SK-N-SH (cell line): ENCODE data around the gene EFCAB14. TPM values are rescaled to one million over a fixed set of nuclear protein-coding genes. Genes with fewer than 3 reads are reported as not detected.

Source experiments
- CTCF ChIA-PET: fragments of 300-600, 350-600 bp; formaldehyde crosslinking; extraction: SDS; loops from one replicate; lab custom pipeline; 2021; lab: Yijun Ruan, JAX
- POLR2A ChIA-PET: fragments of 350-600 bp; sonication (Branson Sonifier 250); formaldehyde crosslinking; extraction: SDS; loops from one replicate; lab custom pipeline; 2020; ENCODE audit warnings: antibody characterized with exemption, inconsistent platforms; lab: Yijun Ruan, JAX
- DNase-seq: peaks from one replicate; pipeline ENCODE4 v3.0.0; 2012
- H2AFZ ChIP-seq: fragments of 200-600 bp; sonication (generic); 2 replicates; pipeline ENCODE4 v1.8.1; 2016; ENCODE audit warnings: antibody characterized with exemption, mild to moderate bottlenecking, low read depth
- H3F3A ChIP-seq: fragments of 200-600 bp; sonication (generic); replicated peaks from 2 replicates; pipeline ENCODE3; 2016; ENCODE audit warnings: antibody characterized with exemption, mild to moderate bottlenecking; ENCODE audit not compliant: insufficient read depth
- H3K27ac ChIP-seq, 2 experiments: fragments of 200-500 bp in 1 of 2; fragments of 200-600 bp in 1 of 2; sonication (Bioruptor generic) in 1 of 2; sonication (generic), shearing (Covaris generic) in 1 of 2; 2 replicates each; pipeline versions ENCODE4 v1.5.1 to v1.6.1; 2014 to 2016; ENCODE audit warnings: low read depth in 2 of 2, inconsistent platforms in 1 of 2, low read length in 1 of 2, mild to moderate bottlenecking in 1 of 2, mixed read lengths in 1 of 2
- H3K27me3 ChIP-seq: fragments of 200-600 bp; sonication (generic), shearing (Covaris generic); 2 replicates; pipeline ENCODE4 v1.6.1; 2016; ENCODE audit warnings: mixed run types; ENCODE audit not compliant: insufficient read depth
- H3K36me3 ChIP-seq, 2 experiments: fragments of 200-500 bp in 1 of 2; fragments of 200-600 bp in 1 of 2; sonication (Bioruptor generic) in 1 of 2; sonication (generic) in 1 of 2; replicated peaks in 1 of 2; 2 replicates each; pipeline versions ENCODE3 to v1.5.1; 2014 to 2016; ENCODE audit warnings: low read length in 1 of 2, mild to moderate bottlenecking in 1 of 2; ENCODE audit not compliant: insufficient read depth in 2 of 2, control insufficient read depth in 1 of 2
- H3K4me1 ChIP-seq, 2 experiments: fragments of 200-500 bp in 1 of 2; fragments of 200-600 bp in 1 of 2; sonication (Bioruptor generic) in 1 of 2; sonication (generic), shearing (Covaris generic) in 1 of 2; 2 replicates each; pipeline versions ENCODE4 v1.5.1 to v1.6.1; 2014 to 2016; ENCODE audit warnings: low read depth in 1 of 2, low read length in 1 of 2, mixed run types in 1 of 2; ENCODE audit not compliant: insufficient read depth in 2 of 2, control insufficient read depth in 1 of 2
- H3K4me2 ChIP-seq: fragments of 200-600 bp; sonication (generic), shearing (Covaris generic); 2 replicates; pipeline ENCODE4 v1.6.1; 2017; ENCODE audit warnings: mixed run types
- H3K4me3 ChIP-seq, 2 experiments: fragments of 200-500 bp in 1 of 2; fragments of 200-600 bp in 1 of 2; sonication (Bioruptor generic) in 1 of 2; sonication (generic), shearing (Covaris generic) in 1 of 2; 2 replicates each; pipeline versions ENCODE4 v1.5.1 to v1.8.1; 2014 to 2016; ENCODE audit warnings: low read depth in 2 of 2, inconsistent platforms in 1 of 2, low read length in 1 of 2, mild to moderate bottlenecking in 1 of 2, mixed read lengths in 1 of 2, moderate library complexity in 1 of 2
- H3K79me2 ChIP-seq: fragments of 200-600 bp; sonication (generic); 2 replicates; pipeline ENCODE4 v1.8.1; 2017; ENCODE audit warnings: mild to moderate bottlenecking; ENCODE audit not compliant: insufficient read depth
- H3K9ac ChIP-seq: fragments of 200-600 bp; sonication (generic); 2 replicates; pipeline ENCODE4 v1.6.1; 2017; ENCODE audit warnings: mixed run types
- H3K9me2 ChIP-seq: fragments of 200-600 bp; sonication (generic); 2 replicates; pipeline ENCODE4 v1.6.1; 2017; ENCODE audit warnings: mixed run types
- H3K9me3 ChIP-seq: fragments of 200-600 bp; sonication (generic); 2 replicates; pipeline ENCODE4 v1.6.1; 2017; ENCODE audit warnings: mixed run types, mild to moderate bottlenecking, moderate library complexity
- H4K20me1 ChIP-seq: fragments of 200-600 bp; sonication (generic); 2 replicates; pipeline ENCODE4 v1.6.1; 2017; ENCODE audit warnings: mild to moderate bottlenecking, mixed run types; ENCODE audit not compliant: insufficient read depth
- CHD2 ChIP-seq: fragments of 150-350 bp; IDR thresholded peaks from 2 replicates; pipeline ENCODE4 v1.6.1; 2018; ENCODE audit warnings: low read length; ENCODE audit not compliant: partially characterized antibody
- ELF1 ChIP-seq: IDR thresholded peaks from 2 replicates; pipeline ENCODE4 v1.4.0; 2012
- FOSL2 ChIP-seq: IDR thresholded peaks from 2 replicates; pipeline ENCODE4 v1.4.0; 2012; ENCODE audit warnings: low read depth, mild to moderate bottlenecking, moderate library complexity, borderline replicate concordance
- FOXJ3 ChIP-seq: sonication (generic); formaldehyde crosslinking; IDR thresholded peaks from 2 replicates; pipeline ENCODE4 v1.5.1; 2020; ENCODE audit warnings: mild to moderate bottlenecking, missing genetic modification reagents
- JUND ChIP-seq: IDR thresholded peaks from 2 replicates; pipeline ENCODE4 v1.4.0; 2012
- NFIC ChIP-seq: IDR thresholded peaks from 2 replicates; pipeline ENCODE4 v1.4.0; 2012; ENCODE audit warnings: borderline replicate concordance
- POLR2AphosphoS5 ChIP-seq: IDR thresholded peaks from 2 replicates; pipeline ENCODE4 v1.6.1; 2012; ENCODE audit warnings: low read depth, low read length
- RAD21 ChIP-seq: IDR thresholded peaks from 2 replicates; pipeline ENCODE4 v1.6.1; 2012; ENCODE audit warnings: mild to moderate bottlenecking, low read length
- RCOR1 ChIP-seq: fragments of 150-350 bp; IDR thresholded peaks from 2 replicates; pipeline ENCODE4 v1.6.1; 2017; ENCODE audit warnings: antibody characterized with exemption, low read length
- RXRA ChIP-seq: IDR thresholded peaks from 2 replicates; pipeline ENCODE4 v1.4.0; 2012; ENCODE audit warnings: low read depth, mild to moderate bottlenecking, borderline replicate concordance
- SIN3A ChIP-seq: IDR thresholded peaks from 2 replicates; pipeline ENCODE4 v1.6.1; 2012; ENCODE audit warnings: low read depth, mild to moderate bottlenecking, low read length, moderate library complexity, borderline replicate concordance
- SMC3 ChIP-seq: IDR thresholded peaks from 2 replicates; pipeline ENCODE4 v1.6.1; 2012; ENCODE audit warnings: low read depth, low read length, improper control_type of control experiment
- TEAD4 ChIP-seq: IDR thresholded peaks from 2 replicates; pipeline ENCODE4 v1.4.0; 2012; ENCODE audit warnings: mild to moderate bottlenecking, borderline replicate concordance; ENCODE audit not compliant: insufficient read depth
- WGBS: methylation state at CpG from one replicate; pipeline ENCODE4 v1.1.6; 2017; ENCODE audit warnings: low lambda C conversion rate; 5-methylcytosine and 5-hydroxymethylcytosine counted together
- polyA plus RNA-seq, 3 experiments: library from polyadenylated mRNA; depleted of rRNA; stranded (reverse); fragments of >200 nt; gene quantifications; 2 replicates each; pipeline ENCODE4 v1.2.3, GENCODE V29; 2012
- TF ChIP-seq, protein P1 (sequence below): fragments of 200-600 bp; sonication (generic); IDR thresholded peaks from 2 replicates; pipeline ENCODE4 v1.6.1; 2017; ENCODE audit warnings: antibody characterized with exemption, mild to moderate bottlenecking, moderate library complexity
- TF ChIP-seq, protein P2 (sequence below): IDR thresholded peaks from 2 replicates; pipeline ENCODE4; 2012
- TF ChIP-seq, protein P3 (sequence below): IDR thresholded peaks from 2 replicates; pipeline ENCODE4 v1.6.1; 2012; ENCODE audit warnings: mild to moderate bottlenecking, low read depth, low read length, moderate library complexity
- TF ChIP-seq, protein P4 (sequence below): IDR thresholded peaks from 2 replicates; pipeline ENCODE4 v1.4.0; 2012; ENCODE audit warnings: low read depth, borderline replicate concordance

EFCAB14 gene
- polyA plus RNA-seq, 1 of the 3 experiments (the other 2 are of a cell fraction), result 13.6 TPM

DNA sequence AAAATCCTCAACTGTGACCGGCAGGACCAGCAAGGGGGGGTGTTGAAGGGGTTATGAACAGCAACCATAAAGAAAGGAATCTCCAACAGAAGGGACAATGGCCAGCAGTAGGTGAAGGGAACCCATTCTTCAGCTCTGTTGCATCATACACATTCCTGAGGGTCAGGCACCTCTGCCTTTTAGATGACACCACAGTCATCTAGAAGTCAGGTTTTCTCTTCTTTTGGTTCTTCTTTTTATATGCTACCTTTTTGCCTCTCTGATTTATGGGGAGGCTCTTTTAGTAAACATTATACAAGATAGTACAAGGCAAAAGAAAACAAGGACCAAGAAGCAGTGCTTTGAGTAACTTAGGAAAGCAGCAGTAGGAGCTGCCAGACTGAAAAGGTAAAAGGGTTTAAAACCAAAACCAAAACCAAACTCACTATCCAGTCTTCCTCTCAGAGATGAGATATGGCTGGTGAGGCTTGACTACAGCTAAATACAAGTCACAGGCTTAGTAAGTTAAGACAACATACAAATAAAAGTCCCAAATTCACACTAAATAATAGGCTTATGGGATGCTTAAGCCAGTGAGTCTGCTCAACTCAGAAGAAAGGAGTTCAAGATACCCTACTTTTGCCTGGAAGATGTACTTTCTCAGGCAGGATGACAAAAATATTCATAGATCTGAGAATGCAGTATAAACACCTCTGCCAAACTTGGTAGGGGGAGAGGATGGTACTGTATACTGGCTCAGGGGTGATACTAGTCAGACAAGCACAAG lies 43.2 kb downstream of the EFCAB14 start:
- Histone ChIP-seq H3K27me3 (no peaks in the 10 kb centered on the region), H3F3A (peaks cover 4% of the 10 kb centered on the region), H2AFZ (no peak overlapping the region), H3K4me2 (no peak overlapping the region), H3K9me2 (no peaks in the 10 kb centered on the region), H3K4me1 (no peaks in the 10 kb centered on the region), H3K9me3 (no peaks in the 10 kb centered on the region), H3K4me3 (no peak overlapping the region), H4K20me1 (no peaks in the 10 kb centered on the region), H3K79me2 (no peaks in the 10 kb centered on the region), H3K36me3 (peaks cover 41 to 51% of the 10 kb centered on the region in 2 experiments), H3K9ac (no peak overlapping the region), H3K27ac (no peak overlapping the region)
- no peak for DNase-seq
- no peak for TF ChIP-seq RAD21
- 100% methylated on average over 1 of the region's 1 CpG for WGBS
- ChIA-PET CTCF (interaction anchor here (1.0 to 1.1 kb wide), 3 partner anchors 9 to 60 kb away, joined by 3 to 4 read pairs (median 3); partner anchors contain the start of gene MOB3C), POLR2A (interaction anchor here (0.6 kb wide), 1 partner anchor 72 kb away, joined by 3 read pairs; the partner anchor contains the start of gene MKNK1)

DNA sequence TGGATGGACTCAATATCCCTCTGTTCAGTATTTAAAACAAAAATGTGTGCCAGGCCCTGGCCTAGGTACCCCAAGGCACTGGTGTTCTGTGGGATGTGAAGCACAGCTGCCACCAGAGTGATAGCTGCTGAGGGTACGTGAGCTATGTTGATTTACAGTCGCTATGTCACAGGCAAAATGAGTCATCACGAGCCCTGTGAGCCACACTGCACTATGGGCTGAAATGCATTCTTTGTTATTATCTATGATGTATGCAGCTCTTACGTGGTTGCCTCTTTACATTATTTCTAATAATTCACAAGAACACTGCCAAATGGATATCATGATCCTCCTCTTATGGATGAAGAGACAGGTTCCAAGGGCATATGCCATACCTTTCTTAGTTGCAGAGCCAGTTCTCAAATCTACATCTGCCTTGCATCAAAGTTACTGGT lies 45.1 kb downstream of the EFCAB14 start:
- 48% methylated on average over 4 of the region's 4 CpGs for WGBS
- ChIA-PET POLR2A (no interaction called here), CTCF (no interaction called here)
- Histone ChIP-seq H3K27me3 (no peaks in the 10 kb centered on the region), H3K36me3 (peaks cover 27 to 42% of the 10 kb centered on the region in 2 experiments), H4K20me1 (no peaks in the 10 kb centered on the region), H3K9ac (no peak overlapping the region), H3F3A (peaks cover 4% of the 10 kb centered on the region), H3K4me1 (no peaks in the 10 kb centered on the region; a peak in 1 of 4 replicates), H2AFZ (no peak overlapping the region), H3K4me2 (no peak overlapping the region), H3K27ac (no peak overlapping the region), H3K4me3 (no peak overlapping the region), H3K9me3 (no peaks in the 10 kb centered on the region), H3K9me2 (no peaks in the 10 kb centered on the region), H3K79me2 (no peaks in the 10 kb centered on the region)
- no peak for DNase-seq
- peak; percentile 59; the same call in 1 of the 2 replicates for TF ChIP-seq FOSL2
- TF ChIP-seq SIN3A, result no peak
- TF ChIP-seq FOXJ3 (CRISPR knock-in tag), result no peak
- no peak for TF ChIP-seq TEAD4
- TF ChIP-seq RCOR1, result no peak
- TF ChIP-seq, protein P1, sequence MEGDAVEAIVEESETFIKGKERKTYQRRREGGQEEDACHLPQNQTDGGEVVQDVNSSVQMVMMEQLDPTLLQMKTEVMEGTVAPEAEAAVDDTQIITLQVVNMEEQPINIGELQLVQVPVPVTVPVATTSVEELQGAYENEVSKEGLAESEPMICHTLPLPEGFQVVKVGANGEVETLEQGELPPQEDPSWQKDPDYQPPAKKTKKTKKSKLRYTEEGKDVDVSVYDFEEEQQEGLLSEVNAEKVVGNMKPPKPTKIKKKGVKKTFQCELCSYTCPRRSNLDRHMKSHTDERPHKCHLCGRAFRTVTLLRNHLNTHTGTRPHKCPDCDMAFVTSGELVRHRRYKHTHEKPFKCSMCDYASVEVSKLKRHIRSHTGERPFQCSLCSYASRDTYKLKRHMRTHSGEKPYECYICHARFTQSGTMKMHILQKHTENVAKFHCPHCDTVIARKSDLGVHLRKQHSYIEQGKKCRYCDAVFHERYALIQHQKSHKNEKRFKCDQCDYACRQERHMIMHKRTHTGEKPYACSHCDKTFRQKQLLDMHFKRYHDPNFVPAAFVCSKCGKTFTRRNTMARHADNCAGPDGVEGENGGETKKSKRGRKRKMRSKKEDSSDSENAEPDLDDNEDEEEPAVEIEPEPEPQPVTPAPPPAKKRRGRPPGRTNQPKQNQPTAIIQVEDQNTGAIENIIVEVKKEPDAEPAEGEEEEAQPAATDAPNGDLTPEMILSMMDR, result no peak
- no peak for TF ChIP-seq CHD2
- TF ChIP-seq ELF1, result no peak
- TF ChIP-seq, protein P2, sequence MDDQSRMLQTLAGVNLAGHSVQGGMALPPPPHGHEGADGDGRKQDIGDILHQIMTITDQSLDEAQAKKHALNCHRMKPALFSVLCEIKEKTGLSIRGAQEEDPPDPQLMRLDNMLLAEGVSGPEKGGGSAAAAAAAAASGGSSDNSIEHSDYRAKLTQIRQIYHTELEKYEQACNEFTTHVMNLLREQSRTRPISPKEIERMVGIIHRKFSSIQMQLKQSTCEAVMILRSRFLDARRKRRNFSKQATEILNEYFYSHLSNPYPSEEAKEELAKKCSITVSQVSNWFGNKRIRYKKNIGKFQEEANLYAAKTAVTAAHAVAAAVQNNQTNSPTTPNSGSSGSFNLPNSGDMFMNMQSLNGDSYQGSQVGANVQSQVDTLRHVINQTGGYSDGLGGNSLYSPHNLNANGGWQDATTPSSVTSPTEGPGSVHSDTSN, result peak; percentile 76
- TF ChIP-seq POLR2AphosphoS5, result no peak
- TF ChIP-seq RXRA, result no peak
- TF ChIP-seq, protein P3, sequence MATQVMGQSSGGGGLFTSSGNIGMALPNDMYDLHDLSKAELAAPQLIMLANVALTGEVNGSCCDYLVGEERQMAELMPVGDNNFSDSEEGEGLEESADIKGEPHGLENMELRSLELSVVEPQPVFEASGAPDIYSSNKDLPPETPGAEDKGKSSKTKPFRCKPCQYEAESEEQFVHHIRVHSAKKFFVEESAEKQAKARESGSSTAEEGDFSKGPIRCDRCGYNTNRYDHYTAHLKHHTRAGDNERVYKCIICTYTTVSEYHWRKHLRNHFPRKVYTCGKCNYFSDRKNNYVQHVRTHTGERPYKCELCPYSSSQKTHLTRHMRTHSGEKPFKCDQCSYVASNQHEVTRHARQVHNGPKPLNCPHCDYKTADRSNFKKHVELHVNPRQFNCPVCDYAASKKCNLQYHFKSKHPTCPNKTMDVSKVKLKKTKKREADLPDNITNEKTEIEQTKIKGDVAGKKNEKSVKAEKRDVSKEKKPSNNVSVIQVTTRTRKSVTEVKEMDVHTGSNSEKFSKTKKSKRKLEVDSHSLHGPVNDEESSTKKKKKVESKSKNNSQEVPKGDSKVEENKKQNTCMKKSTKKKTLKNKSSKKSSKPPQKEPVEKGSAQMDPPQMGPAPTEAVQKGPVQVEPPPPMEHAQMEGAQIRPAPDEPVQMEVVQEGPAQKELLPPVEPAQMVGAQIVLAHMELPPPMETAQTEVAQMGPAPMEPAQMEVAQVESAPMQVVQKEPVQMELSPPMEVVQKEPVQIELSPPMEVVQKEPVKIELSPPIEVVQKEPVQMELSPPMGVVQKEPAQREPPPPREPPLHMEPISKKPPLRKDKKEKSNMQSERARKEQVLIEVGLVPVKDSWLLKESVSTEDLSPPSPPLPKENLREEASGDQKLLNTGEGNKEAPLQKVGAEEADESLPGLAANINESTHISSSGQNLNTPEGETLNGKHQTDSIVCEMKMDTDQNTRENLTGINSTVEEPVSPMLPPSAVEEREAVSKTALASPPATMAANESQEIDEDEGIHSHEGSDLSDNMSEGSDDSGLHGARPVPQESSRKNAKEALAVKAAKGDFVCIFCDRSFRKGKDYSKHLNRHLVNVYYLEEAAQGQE, result no peak
- no peak for TF ChIP-seq SMC3
- no peak for TF ChIP-seq NFIC
- TF ChIP-seq JUND, result peak; percentile 35; the same call in 1 of the 2 replicates
- TF ChIP-seq, protein P4, sequence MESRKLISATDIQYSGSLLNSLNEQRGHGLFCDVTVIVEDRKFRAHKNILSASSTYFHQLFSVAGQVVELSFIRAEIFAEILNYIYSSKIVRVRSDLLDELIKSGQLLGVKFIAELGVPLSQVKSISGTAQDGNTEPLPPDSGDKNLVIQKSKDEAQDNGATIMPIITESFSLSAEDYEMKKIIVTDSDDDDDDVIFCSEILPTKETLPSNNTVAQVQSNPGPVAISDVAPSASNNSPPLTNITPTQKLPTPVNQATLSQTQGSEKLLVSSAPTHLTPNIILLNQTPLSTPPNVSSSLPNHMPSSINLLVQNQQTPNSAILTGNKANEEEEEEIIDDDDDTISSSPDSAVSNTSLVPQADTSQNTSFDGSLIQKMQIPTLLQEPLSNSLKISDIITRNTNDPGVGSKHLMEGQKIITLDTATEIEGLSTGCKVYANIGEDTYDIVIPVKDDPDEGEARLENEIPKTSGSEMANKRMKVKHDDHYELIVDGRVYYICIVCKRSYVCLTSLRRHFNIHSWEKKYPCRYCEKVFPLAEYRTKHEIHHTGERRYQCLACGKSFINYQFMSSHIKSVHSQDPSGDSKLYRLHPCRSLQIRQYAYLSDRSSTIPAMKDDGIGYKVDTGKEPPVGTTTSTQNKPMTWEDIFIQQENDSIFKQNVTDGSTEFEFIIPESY, result no peak
